NOMO-1 treated with dmso at 0.1 percent for 144 hours (cell line): ENCODE measurements around the gene ARHGAP45.

Source experiments
- DNase-seq: peaks from one replicate; lab custom pipeline; 2025; ENCODE audit not compliant: unreplicated experiment; lab: John Stamatoyannopoulos, UW

The ARHGAP45 gene

GRCh38 chr19:1103708-1104310, 36.8 kb downstream of the ARHGAP45 start, which contains the start of gene GPX4:
Gene GPX4, plus strand, starts transcription at chr19:1103994. Its CDS starts 50 bp downstream, at chr19:1104044.
- DNase-seq, result peak; percentile 97

DNA sequence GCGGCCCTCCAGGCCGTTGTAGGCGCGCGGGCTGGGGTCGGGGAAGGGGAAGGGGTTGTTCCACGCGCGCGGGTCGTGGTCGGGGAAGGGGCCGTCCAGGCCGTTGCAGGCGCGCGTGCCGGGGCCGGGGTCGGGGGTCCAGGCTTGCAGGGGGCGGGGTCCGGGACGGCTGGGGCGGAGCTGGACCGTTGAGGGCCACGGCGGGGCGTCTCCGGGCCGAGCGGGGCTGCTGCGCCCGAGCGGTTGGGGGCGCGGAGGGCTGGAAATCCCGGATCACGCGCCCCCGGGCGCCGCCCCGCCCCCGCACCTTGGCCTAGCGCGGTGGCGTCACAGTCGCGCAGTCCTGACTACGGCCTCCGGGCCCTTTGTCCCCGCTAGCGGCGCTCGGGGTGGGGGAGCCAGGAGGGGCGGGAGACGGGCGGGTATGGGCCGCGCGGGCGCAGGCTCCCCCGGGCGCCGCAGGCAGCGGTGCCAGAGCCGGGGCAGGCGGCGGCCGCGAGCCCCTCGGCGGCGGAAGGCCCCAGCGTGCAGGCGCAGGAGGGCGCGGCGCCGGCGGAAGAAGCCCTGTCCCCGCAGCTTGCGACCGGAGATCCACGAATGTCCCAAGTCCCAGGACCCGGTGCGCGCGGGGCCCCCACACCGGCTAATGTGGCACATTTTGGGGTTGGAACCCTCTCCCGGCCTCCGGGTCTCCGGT, 37.5 kb downstream of the ARHGAP45 start:
- no peak for DNase-seq

DNA sequence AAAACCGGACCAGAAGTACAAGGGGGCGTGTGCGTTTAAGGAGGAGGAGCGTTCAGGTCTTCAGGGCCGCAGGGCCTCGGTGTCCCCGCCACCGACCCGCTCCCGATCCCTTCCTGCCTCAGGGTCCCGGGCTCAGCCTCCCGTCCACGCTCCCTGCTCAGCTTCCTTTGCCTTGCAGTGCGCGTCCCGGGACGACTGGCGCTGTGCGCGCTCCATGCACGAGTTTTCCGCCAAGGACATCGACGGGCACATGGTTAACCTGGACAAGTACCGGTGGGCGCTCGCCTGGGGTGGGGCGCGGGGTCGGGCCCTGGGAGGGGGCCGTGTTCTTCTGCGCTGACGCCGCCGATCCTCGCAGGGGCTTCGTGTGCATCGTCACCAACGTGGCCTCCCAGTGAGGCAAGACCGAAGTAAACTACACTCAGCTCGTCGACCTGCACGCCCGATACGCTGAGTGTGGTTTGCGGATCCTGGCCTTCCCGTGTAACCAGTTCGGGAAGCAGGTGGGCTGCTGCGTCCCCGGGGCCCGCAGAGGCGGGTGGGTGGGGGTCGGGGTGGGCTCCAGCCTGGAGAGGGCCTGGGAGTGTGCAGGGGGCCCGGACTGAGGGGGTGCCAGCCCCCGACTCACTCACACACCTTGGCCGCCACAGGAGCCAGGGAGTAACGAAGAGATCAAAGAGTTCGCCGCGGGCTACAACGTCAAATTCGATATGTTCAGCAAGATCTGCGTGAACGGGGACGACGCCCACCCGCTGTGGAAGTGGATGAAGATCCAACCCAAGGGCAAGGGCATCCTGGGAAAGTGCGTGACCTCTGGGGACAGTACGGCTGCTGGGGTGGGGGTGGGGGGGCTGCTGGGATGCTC, 38.3 kb downstream of the ARHGAP45 start:
- DNase-seq, result no peak

- DNase-seq, result no peak
Measured at GRCh38 chr19:1105873-1106840, 39.2 kb downstream of the ARHGAP45 start.

- peak; percentile 25 for DNase-seq
Measured at GRCh38 chr19:1106841-1107660, 40.1 kb downstream of the ARHGAP45 start.

GRCh38 chr19:1107661-1108261, 40.8 kb downstream of the ARHGAP45 start:
- DNase-seq, result no peak

GRCh38 chr19:1108291-1109031, 41.5 kb downstream of the ARHGAP45 start:
- DNase-seq, result no peak

DNA sequence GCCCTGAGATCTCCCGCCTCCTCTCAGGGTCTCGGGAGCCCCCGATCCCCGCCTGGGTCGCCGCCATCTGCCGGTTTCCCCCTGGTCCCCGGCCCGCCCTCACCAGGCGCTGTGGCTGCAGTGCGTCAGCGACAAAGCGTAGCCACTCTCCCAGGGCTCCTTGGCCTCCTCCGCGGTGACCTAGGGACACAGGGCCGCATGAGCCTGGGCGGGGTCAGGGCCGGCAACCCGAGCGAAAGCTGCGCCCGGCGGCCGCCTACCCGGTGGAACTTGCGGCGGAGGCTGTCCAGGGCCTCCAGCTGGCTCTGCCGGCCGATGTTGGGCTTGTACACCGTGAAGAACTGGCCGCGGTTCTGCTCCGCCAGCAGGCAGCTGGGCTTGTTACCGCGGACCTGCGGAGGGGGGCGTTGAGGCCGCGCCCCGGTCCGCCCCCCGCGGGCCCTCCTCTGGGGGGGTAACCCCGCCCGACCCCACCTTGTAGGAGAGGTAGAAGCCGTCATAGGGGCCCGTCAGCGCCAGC, 42.1 kb downstream of the ARHGAP45 start:
- no peak for DNase-seq

- DNase-seq, result no peak
Measured at GRCh38 chr19:1109697-1110671, 43.0 kb downstream of the ARHGAP45 start.

GRCh38 chr19:1110809-1111640, 44.1 kb downstream of the ARHGAP45 start:
- DNase-seq, result no peak

DNA sequence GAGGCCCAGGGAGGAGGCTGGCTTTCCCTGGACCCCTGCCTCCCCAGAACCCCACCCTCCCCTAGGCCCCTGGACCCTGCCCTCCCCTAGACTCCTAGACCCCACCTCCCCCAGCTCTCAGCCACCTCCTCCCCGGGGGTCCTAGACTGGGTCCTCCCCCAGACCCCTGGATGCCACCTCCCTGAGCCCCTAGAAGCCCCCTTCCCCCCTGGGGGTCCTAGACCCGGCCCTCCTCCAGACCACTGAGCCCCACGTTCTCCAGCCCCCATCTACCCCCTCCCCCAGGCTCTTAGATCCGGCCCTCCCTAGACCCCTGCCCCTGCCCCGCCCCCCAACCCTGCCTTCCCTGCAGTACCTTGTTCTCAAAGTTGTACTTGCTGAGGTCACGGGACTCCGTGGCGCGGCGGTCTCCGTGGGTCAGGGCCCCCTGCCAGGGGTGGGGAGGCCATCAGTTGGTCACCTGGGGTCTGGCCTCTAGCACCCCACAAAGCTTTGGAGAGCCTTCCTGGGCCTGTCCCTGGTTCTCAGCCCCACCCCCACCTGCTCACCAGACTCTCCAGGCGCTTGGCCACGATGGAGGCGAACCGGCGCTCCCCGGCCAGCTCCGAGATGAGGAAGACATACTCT, 44.8 kb downstream of the ARHGAP45 start:
- no peak for DNase-seq

DNA sequence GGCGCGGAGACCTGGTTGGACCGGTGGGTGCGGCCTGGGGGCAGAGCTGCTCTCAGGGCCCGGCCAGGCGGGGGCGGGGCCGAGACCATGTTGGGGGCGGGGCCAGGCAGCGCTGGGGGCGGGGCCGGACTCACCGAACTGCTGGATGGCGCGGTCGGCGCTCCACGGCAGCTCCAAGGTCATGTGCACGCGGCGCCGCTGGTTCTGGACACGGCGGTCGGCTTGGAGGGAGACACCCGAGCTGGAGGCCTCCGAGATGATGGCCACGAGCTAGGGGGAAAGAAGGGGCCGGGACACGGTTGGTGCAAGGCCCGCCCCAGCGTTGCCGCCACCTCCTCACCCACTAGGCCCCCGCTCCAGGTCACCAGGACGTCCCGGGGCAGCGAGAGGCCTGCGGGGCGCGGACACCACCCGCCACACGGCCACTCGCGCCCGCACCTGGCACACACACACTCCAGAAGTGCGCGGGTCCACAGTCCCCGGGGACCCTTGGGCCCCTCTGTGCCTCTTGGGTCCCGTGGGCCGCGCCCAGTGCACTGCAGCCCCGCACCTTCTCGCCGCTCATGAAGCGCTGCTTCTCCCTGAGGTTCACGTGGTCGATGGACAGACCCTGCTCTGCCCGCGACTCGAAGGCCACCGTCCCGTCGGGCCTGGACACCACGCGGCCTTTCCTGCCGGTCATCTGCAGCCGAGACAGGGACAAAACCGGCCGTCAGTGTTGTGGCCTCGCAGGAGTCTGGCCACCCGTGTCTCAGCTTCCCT, 45.5 kb downstream of the ARHGAP45 start:
- no peak for DNase-seq

DNA sequence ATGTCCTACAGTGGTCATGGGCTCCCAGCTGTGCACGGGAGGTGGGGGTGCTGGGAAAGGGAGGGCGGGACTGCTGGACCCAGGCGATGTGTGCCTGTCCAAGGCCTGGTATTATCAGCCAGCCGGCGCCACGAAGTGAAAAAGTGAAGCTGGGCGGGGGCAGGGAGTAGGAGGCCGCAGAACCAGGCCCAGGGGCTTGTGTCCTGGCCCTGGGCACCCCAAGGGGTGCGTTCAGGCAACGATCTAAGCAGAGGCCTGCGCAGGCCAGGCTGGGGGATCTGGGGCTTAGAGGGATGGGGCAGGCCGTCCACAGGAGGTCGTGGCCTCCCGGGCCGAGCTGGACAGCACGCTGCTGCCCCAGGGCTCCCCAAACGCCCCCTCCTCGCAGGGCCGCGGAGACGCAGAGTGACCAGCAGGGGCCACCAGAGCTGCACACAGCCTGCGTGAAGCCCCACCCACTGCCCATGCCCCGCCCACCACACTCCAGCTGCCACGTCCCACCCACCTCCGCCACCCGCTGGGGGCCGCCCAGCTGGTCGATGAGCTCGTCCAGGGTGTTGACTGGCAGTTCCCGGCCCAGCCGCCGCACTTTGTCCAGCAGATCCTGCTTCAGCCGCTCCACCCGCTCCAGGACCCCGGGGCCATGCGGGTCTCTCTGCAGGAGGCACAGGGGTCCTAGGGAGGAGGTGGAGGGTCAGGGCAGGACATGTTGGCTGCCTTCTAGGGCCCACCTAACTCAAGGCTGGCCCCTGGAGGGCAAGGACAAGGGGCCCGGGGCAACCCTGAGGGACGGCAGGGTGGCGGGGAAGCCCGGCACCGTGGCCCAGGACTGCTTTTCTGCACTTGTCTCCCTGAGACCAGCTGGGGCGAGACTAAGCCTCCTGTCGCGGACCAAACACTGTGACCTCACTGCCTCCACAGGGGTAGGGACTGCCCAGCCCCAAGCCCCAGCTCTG, 46.3 kb downstream of the ARHGAP45 start:
- peak; percentile 47 for DNase-seq

- no peak for DNase-seq
Measured at GRCh38 chr19:1113986-1114483, 47.1 kb downstream of the ARHGAP45 start.
